Measurements from ENCODE around the gene MET.

DNA sequence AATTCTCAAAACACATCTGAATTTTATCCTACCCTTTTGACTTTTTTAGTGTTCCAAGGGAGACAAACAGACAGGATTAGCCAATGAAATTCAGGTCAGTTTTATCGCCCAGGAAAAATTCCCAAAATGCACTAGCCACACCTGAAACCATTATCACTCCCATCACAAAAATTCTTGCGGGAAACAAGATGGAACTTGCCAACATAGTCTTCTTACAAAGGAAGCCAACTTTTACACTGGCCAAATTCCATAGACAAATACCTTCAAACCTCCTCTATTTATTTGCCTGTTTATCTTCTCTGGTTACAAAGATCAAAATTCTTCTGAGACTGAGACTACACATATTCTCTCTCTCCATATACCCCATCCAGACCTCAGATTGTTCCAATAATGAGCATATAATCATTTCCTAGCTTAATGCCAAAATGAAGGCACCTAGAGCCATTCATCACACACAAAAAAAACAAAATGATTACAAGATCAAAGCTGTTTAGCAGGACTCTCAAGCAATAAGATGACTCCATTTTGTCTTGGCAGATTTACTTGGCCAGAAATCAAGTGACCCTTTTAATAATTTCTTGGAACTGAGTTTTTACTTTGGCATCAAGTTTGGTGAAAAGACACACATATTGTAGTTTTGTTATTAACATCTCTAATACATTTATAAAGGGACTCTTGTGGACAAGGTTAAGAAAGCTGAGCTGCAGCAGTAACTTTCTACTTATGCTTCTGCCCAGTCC is 30.2 kb downstream of the MET start:
- TF ChIP-seq, protein P1, sequence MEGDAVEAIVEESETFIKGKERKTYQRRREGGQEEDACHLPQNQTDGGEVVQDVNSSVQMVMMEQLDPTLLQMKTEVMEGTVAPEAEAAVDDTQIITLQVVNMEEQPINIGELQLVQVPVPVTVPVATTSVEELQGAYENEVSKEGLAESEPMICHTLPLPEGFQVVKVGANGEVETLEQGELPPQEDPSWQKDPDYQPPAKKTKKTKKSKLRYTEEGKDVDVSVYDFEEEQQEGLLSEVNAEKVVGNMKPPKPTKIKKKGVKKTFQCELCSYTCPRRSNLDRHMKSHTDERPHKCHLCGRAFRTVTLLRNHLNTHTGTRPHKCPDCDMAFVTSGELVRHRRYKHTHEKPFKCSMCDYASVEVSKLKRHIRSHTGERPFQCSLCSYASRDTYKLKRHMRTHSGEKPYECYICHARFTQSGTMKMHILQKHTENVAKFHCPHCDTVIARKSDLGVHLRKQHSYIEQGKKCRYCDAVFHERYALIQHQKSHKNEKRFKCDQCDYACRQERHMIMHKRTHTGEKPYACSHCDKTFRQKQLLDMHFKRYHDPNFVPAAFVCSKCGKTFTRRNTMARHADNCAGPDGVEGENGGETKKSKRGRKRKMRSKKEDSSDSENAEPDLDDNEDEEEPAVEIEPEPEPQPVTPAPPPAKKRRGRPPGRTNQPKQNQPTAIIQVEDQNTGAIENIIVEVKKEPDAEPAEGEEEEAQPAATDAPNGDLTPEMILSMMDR (IDR thresholded peaks at IDR 0.05) = no peak
- no peak for TF ChIP-seq POLR2AphosphoS5 (IDR thresholded peaks at IDR 0.05)
- no peak for TF ChIP-seq POLR2A (IDR thresholded peaks at IDR 0.05)
- TF ChIP-seq EP300 (IDR thresholded peaks at IDR 0.05) = no peak
